GM19438 (cell line): Measurements from ENCODE around the gene KIRREL3.

ENCODE experiments used
- ATAC-seq: cut with Tn5 transposase; IDR thresholded peaks from one replicate; pipeline ENCODE4 v1.9.1; 2021; ENCODE audit warnings: low read depth; ENCODE audit not compliant: unreplicated experiment

The KIRREL3 gene

DNA sequence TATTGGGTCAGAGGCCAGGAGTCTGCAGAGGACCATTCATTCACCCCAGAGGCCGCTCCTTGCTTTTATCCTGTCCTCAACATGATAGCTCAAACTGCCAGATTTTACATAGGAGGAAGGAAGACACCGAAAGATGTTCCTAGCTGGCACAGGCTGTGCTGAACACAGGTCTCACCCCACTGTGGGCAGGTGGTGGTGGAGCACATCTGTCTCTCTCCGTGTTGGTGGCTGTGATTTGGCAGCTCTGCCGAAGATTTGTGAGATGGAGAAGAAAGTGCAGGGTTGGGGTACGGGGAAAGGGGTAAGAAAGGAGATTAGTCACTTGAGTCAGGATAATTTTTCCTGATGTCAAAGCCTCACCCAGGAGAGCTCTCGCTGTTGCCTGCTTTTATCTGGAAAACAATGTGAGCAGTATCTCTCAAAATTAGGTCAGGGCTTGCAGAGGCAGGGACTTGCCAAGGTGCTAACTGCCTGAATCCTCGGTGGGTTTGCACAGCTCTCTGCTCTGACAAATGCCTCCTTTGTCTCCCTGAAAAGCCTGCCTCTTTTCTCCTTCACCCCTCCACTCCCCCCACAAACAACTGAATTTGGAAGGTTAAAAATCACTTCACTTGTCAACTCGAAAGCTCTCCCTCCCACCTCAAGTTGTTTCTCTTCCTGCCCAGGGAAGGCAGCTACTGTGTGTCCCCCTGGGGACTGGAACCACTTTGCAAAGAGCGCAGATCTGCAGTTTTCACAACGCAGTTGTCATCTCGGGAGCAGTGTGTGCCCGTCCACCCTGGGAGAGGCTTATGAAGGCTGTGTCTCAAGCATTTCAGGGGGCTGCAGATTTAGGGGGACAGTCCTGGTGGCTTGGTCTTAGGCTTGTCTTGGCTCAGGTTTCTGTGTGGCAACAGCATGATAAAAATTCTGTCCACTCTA, 345.4 kb downstream of the KIRREL3 start:
- ATAC-seq = no peak

DNA sequence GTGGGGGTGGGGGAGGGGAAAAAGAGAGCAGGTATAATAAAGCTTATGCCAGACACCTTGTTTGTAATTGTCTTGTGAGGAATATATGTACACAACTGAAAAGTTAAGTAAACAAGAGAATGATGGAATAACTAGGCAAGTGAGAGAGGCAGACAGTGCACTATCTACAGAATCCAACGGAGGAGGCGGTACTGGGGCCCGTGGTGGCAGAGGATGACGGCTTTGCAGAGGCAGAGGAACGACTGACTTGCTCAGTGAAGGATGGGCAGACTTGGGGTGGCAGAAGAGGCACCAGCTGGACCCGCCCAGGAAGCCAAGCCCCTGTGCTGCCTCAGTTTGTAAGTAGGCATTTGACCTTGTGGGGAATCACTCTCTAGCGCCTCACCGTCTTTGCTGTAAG, 347.5 kb downstream of the KIRREL3 start:
- no peak for ATAC-seq

DNA sequence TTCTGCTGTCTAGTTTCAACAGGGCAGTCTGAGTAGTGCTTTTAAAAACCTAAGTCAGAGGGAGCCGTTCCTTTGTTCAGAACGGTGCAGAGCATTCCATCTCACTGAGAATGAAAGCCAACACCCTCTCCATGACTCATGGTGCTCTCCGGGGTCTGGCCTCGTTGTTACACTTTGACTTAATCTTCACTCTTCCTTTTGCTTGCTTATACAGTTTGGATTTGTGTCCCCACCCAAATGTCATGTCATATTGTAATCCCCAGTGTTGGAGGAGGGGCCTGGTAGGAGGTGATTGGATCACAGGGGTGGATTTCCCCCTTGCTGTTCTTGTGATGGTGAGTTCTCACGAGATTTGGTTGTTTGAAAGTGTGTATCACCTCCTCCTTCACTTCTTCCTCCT, 352.8 kb downstream of the KIRREL3 start:
- ATAC-seq = no peak

DNA sequence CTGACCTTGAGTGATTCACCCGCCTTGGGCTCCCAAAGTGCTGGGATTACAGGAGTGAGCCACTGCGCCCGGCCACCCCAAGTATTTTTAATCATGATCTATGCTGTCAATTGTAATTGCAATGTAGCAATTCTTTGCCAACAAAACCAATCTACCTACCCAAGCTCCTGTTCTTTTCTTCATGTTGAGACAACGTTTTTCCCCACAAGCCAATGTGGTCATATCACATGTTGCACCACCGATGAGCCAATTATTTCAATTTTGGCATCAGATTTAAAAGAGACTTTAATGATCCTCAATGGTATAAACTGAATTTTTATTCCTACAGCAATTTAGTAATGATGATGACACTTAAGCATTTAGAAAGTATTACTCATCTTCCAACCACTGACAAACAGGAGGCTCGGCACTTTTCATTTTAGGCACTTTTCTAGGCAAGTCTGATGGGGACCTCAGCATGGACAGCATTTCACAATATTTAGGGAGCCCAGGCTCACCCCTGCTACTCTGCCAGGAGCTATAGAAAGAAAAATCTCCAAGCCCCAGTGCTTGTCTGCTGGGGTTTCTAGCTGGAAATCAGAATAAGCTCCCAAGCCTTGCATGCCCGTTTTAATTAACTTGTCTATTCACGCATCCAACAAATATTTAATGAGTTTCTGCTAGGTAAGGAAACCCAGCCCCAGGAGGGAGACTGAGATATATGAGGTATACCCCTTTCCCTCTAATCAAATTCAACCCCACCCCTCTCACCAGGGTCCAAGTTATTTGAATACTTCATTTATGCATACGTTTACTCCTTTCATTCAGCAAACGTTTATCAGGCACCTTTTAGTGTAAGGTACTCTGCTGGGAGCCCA, 353.6 kb downstream of the KIRREL3 start:
- ATAC-seq = no peak

DNA sequence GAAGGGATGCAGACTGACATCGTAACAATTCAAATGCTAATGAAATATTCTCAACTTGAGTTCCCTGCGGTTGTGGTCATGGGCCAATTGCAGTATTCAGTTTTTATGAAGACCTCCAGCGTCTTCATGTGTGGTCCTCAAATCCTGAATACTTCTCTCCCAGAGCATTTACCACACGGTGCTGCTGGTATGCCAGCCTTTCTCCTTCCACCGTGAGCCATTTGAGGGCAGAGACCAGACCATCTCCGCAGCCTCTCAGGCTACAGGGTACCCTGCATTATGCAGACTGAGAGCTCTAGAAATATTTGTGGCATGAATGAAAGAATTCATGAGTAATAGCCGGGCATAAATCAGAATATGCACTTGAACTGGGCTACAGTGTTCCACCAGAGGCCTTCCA, 355.4 kb downstream of the KIRREL3 start:
- no peak for ATAC-seq

- no peak for ATAC-seq
Measured at GRCh38 chr11:126640186-126640585, 360.4 kb downstream of the KIRREL3 start.

DNA sequence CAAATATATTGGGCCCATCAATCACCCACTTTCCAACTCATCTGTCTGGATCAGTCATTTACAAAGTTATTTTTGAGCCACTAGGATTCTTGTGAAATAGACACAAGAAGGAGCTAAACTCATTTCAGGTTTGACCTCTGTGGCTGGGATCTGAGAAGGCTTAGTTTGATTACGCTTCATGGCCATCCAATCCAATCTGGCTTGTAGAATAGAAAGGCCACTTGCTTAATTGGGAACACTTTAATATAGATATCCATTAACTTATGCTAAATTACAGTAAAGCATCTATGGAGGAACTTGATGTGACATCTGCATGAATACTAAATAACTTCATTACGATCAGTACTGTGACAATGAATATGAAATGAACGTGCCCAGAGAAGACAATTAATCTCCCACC, 360.9 kb downstream of the KIRREL3 start:
- no peak for ATAC-seq

GRCh38 chr11:126638648-126639047, 361.9 kb downstream of the KIRREL3 start:
- ATAC-seq = no peak

GRCh38 chr11:126637795-126638175, 362.8 kb downstream of the KIRREL3 start:
- no peak for ATAC-seq

DNA sequence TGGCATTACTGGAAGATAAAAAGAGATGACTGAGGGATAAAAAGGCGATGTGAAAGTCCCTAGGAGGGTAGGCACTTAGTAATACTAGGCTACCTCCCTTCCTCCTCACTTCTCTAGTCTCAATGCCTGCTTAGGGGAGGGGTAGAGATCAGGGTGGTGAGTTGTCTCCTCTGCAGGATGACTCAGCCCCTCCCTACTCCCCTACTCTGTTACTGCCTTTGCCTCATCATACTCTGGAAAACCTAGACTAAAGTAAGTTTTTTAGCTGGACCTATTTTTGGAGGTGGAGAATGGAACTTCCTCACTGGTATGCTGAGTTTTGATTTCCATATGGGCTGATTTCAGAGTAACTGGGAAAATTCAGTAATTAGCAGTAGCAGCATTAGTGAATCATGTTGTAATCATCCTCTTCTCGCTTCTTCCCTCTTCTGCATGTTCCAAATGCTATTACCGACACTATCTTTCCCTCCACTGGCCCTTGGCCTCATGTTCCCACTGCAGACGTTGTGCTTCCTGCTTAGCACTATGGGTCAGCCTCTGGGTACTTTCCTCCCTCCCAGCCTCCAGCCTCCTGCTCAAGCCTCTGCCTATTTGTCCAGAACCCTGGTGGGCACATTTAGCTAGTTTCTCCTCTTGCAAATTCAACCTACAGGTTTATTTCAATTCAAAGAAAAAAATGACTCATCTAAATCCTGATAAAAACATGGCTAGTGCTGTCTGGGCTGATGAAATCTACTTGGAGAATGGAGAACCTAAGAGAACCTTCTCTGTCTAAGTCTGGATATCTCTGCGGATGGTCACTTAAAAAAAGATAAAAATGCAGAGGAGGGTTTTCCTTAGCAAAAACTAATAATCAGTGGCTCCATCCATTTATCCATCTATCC, 363.4 kb downstream of the KIRREL3 start:
- no peak for ATAC-seq

DNA sequence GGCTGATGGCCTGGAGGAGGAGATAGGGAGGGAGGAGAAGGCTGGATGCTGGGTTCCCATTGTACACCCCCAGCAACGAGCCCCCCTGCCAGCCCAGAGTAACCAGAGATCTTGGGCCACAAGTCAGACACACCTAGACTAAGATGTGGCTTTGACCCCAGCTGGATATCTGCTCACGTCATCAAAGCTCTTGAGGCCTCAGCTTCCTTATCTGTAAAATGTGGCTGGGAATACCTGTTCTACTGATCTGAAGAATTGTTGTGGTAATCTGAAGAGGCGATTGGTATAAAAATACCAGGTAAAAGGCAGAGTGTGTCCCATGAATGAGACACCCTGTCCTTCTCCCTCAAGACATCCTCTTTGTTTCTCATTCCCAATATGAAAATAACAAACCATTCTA, 365.1 kb downstream of the KIRREL3 start:
- ATAC-seq = no peak

GRCh38 chr11:126634963-126635362, 365.6 kb downstream of the KIRREL3 start:
- ATAC-seq = no peak

- ATAC-seq = no peak
Measured at GRCh38 chr11:126633330-126633729, 367.2 kb downstream of the KIRREL3 start.

- no peak for ATAC-seq
Measured at GRCh38 chr11:126630893-126631798, 369.4 kb downstream of the KIRREL3 start.

DNA sequence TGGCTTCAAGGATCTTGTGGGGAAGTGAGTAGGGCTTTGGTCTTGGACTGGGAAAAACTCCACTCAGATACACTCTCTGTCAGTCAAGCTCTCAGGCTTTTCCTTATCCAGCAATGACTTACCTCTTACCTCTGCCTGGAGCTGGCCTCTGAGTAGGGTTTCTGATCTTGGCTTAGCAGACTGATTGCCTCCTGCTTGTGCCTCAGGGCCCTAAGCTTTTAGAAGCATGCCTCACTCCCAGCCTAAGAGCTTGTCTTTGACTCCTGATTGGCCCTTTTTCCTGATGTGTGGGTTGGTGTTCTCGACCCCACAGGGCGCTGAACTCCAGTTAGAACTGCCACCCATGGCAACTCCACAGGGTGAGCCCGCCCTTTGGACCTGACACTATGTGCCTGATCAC, 370.1 kb downstream of the KIRREL3 start:
- no peak for ATAC-seq

DNA sequence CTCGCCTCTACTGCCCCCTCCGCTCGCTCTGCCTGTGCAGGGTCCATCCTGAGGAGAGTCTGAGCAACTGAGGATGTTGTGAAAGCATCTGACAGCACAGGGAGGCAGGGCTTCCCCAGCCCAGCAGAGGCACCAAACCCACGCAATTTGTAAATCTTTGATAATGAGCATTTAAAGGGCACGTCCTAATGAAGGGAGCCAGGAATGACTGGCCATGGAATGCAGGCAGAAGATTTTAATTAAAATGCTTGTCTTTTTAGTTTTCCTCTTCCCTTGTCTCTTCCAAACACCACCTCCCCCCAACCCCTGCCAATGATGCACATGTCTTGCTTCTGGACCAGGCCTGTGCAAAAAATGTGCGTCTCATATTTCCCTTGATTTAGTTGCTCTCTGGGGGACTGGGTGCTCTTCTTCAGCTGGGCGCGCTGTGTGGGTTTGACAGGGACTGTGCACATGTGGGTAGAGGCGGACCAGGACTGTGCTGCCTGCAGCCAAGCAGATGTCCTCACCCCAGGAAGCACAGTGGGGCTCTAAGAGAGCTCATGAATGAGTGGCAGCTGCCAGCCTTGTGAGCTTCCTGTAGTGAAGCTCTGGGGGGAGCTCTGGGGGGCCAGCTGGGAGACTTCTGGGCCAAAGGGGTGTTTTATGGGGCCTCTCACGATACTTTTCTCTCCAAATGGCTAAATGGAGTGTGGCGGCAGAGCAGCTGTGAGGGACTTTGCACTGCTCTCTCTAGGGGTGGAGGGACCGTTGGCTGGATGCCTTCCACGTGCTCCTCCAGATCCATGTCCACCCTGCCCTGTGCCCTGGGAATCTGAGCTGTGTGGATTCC, 371.6 kb downstream of the KIRREL3 start:
- ATAC-seq = no peak

DNA sequence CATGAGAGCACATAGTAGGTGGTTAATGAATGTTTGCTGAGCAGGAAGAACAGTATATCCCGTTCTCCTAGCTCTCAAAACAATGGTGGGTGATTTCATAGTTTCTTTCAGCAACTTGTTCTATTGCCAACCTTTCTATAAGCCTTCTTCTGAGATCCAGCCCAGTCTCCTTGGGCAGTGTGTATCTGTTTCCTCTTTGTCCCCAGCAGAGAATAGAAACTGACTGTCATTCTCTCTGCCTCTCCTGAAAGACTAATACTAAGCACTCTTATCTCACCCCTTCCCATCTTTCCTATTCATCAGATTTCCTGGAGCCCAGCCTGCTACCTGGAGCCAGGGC, 372.1 kb downstream of the KIRREL3 start:
- no peak for ATAC-seq

- no peak for ATAC-seq
Measured at GRCh38 chr11:126627421-126627820, 373.1 kb downstream of the KIRREL3 start.

GRCh38 chr11:126624506-126624905, 376.1 kb downstream of the KIRREL3 start:
- ATAC-seq = no peak
